K562 (cell line): ENCODE data around the gene ZRANB1. TPM values are rescaled to one million over a fixed set of nuclear protein-coding genes. Genes with fewer than 3 reads are reported as not detected.

Experiments used
- ATAC-seq: fragments of 200-7000 bp; cut with Tn5 transposase; 3 replicates; pipeline ENCODE4 v1.9.1; 2020; ENCODE audit warnings: moderate library complexity
- BruUV-seq: library from RNA; stranded (reverse); fragments of 400-500 nt; replicated peaks from 2 replicates; lab custom pipeline; 2021; lab: Mats Ljungman, UMichigan
- CTCF ChIA-PET: fragments of 300-600 bp; formaldehyde crosslinking; extraction: SDS; loops from one replicate; lab custom pipeline; 2021; ENCODE audit warnings: low intra/inter-chr PET ratio; lab: Yijun Ruan, JAX
- POLR2A ChIA-PET: fragments of 300-600, 350-650 bp; sonication (Branson Sonifier 250); formaldehyde crosslinking; extraction: SDS; loops from one replicate; lab custom pipeline; 2021; ENCODE audit warnings: antibody characterized with exemption, inconsistent platforms; lab: Yijun Ruan, JAX
- DNase-seq, 4 experiments: peaks; one replicate each; pipeline versions ENCODE4 v3.0.0 to v3.0.0-alpha.2; 2011 to 2018; ENCODE audit warnings: low spot score in 3 of 4, mixed read lengths in 3 of 4; ENCODE audit errors: extremely low read depth in 1 of 4
- FAIRE-seq: peaks from 2 replicates; lab custom pipeline; 2011; peaks lifted over from hg19 to GRCh38; lab: Jason Lieb, UNC
- H2AFZ ChIP-seq: 2 replicates; pipeline ENCODE4 v1.6.0; 2011; ENCODE audit warnings: low read depth, low read length, control low read depth, inconsistent platforms
- H3K27ac ChIP-seq: fragments of 200-600 bp; 3 replicates; pipeline ENCODE4 v1.8.0; 2011; ENCODE audit warnings: low read depth, mild to moderate bottlenecking, control low read depth, inconsistent platforms, low read length, moderate library complexity, mixed read lengths; ENCODE audit errors: extremely low read depth
- H3K27me3 ChIP-seq, 2 experiments: fragments of 300-600 bp in 1 of 2; 2 replicates in 1 of 2; 3 replicates in 1 of 2; pipeline versions ENCODE4 v1.6.0 to v1.8.0; 2011; ENCODE audit warnings: inconsistent platforms in 2 of 2, low read length in 2 of 2, mild to moderate bottlenecking in 1 of 2, mixed read lengths in 1 of 2, moderate library complexity in 1 of 2; ENCODE audit not compliant: control insufficient read depth in 2 of 2, insufficient read depth in 2 of 2
- H3K36me3 ChIP-seq: fragments of 300-600 bp; 3 replicates; pipeline ENCODE4 v1.8.0; 2011; ENCODE audit warnings: mild to moderate bottlenecking, low read length, inconsistent platforms; ENCODE audit not compliant: control insufficient read depth, insufficient read depth
- H3K4me1 ChIP-seq, 2 experiments: fragments of 200-600 bp in 1 of 2; replicated peaks in 1 of 2; 2 replicates in 1 of 2; 3 replicates in 1 of 2; pipeline versions ENCODE4 v1.5.1 to v1.8.0; 2011; ENCODE audit warnings: inconsistent platforms in 2 of 2, low read length in 2 of 2, mild to moderate bottlenecking in 1 of 2, mixed read lengths in 1 of 2, moderate library complexity in 1 of 2; ENCODE audit not compliant: control insufficient read depth in 2 of 2, insufficient read depth in 2 of 2
- H3K4me2 ChIP-seq: 2 replicates; pipeline ENCODE4 v1.6.1; 2011; ENCODE audit warnings: low read length, control low read depth, inconsistent platforms, mixed read lengths; ENCODE audit not compliant: insufficient read depth
- H3K4me3 ChIP-seq: fragments of 200-600 bp; sonication (generic), shearing (Covaris generic); 2 replicates; pipeline ENCODE4 v1.5.1; 2016; ENCODE audit warnings: control low read depth, inconsistent platforms
- H3K79me2 ChIP-seq: fragments of 200-600 bp; 3 replicates; pipeline ENCODE4 v1.8.0; 2011; ENCODE audit warnings: low read length, inconsistent platforms; ENCODE audit not compliant: control insufficient read depth, insufficient read depth
- H3K9ac ChIP-seq, 2 experiments: 2 replicates each; pipeline versions ENCODE4 v1.6.0 to v1.6.1; 2011; ENCODE audit warnings: low read depth in 2 of 2, low read length in 2 of 2, control low read depth in 1 of 2, inconsistent platforms in 1 of 2, mild to moderate bottlenecking in 1 of 2, mixed read lengths in 1 of 2; ENCODE audit not compliant: insufficient read depth in 1 of 2
- H3K9me1 ChIP-seq: one replicate; pipeline ENCODE4 v1.6.0; 2011; ENCODE audit warnings: inconsistent platforms, mild to moderate bottlenecking, low read length, moderate library complexity; ENCODE audit not compliant: control insufficient read depth, insufficient read depth
- H3K9me3 ChIP-seq: replicated peaks from 2 replicates; pipeline ENCODE4 v1.5.1; 2011; ENCODE audit warnings: low read depth, low read length, inconsistent platforms; ENCODE audit not compliant: control insufficient read depth, insufficient read depth
- H4K20me1 ChIP-seq: replicated peaks from 2 replicates; pipeline ENCODE4 v1.6.1; 2011; ENCODE audit warnings: low read length, inconsistent platforms, mixed read lengths; ENCODE audit not compliant: control insufficient read depth, insufficient read depth
- E2F6 ChIP-seq, 2 experiments: IDR thresholded peaks; 2 replicates each; pipeline ENCODE4 v1.6.1; 2011; ENCODE audit warnings: borderline replicate concordance in 1 of 2, control low read depth in 1 of 2, low read depth in 1 of 2, low read length in 1 of 2, mild to moderate bottlenecking in 1 of 2, mixed read lengths in 1 of 2, moderate library complexity in 1 of 2; ENCODE audit not compliant: insufficient read depth in 1 of 2, insufficient read length in 1 of 2, poor library complexity in 1 of 2, severe bottlenecking in 1 of 2; ENCODE audit errors: extremely low read depth in 1 of 2
- ZNF57 ChIP-seq: fragments of 450-650 bp; formaldehyde crosslinking; IDR thresholded peaks from 2 replicates; pipeline ENCODE4 v1.4.0; 2020; ENCODE audit warnings: mild to moderate bottlenecking, moderate library complexity
- WGBS: fragments of 100-300 bp; shearing (Covaris generic); methylation state at CpG from one replicate; pipeline ENCODE4 v1.1.6; 2016; ENCODE audit warnings: low coverage, mixed read lengths; ENCODE audit not compliant: insufficient coverage; ENCODE audit errors: missing lambda C conversion rate; 5-methylcytosine and 5-hydroxymethylcytosine counted together
- in situ Hi-C: fragments of 300-500 bp; cut with MboI; formaldehyde crosslinking; loops from 4 replicates; pipeline ENCODE4 v1.15.0; 2018; ENCODE audit warnings: inconsistent platforms, mixed read lengths
- intact Hi-C: fragments of 100-400 bp; cut with micrococcal nuclease; formaldehyde crosslinking; loops from 2 replicates; pipeline ENCODE4 v1.14.2; 2022
- polyA plus RNA-seq, 8 experiments: library from polyadenylated mRNA; depleted of rRNA in 4 of 8; stranded (reverse) in 5 of 8; unstranded in 3 of 8; fragments of >200 nt; fragmentation: Nextera tagmentation in 2 of 8; fragmentation: Illumina TruSeq in 1 of 8; extraction: Ambion mirVana in 2 of 8; extraction: Trizol in 1 of 8; gene quantifications; 2 replicates each; pipeline versions ENCODE4 v1.2.1 to v1.2.3, GENCODE V29; 2011 to 2014; ENCODE audit warnings: inconsistent platforms in 1 of 8, missing spikeins in 1 of 8
- total RNA-seq, 7 experiments: library from RNA; depleted of rRNA in 6 of 7; stranded (reverse); fragments of >200 nt in 6 of 7; fragmentation: Illumina TruSeq in 2 of 7; extraction: Trizol in 2 of 7; gene quantifications; 2 replicates each; pipeline versions ENCODE4 v1.2.1 to v1.2.3, GENCODE V29; 2011 to 2021; ENCODE audit warnings: low replicate concordance in 1 of 7
- TF ChIP-seq, protein P1 (sequence below): IDR thresholded peaks from 3 replicates; pipeline ENCODE4 v1.6.1; 2011; ENCODE audit warnings: borderline replicate concordance, mild to moderate bottlenecking, moderate library complexity; ENCODE audit not compliant: insufficient read length; ENCODE audit errors: extremely low read depth
- TF ChIP-seq, protein P2 (sequence below): sonication (generic); formaldehyde crosslinking; IDR thresholded peaks from 2 replicates; pipeline ENCODE4 v1.8.0; 2022; ENCODE audit warnings: mild to moderate bottlenecking, missing genetic modification reagents

ZRANB1 gene
- total and polyA plus RNA-seq, 9 of the 15 experiments (the other 6 are each of a cell fraction or from before 2014, with no cell fraction given), result 0.07 to 1.1 (median 0.64) TPM

GRCh38 chr10:125023862-125024496, 82.1 kb downstream of the ZRANB1 start:
- Histone ChIP-seq H3K4me2 (no peak overlapping the region), H3K4me1 (no peaks in the 10 kb centered on the region), H3K27ac (no peak overlapping the region), H2AFZ (no peak overlapping the region), H3K79me2 (no peaks in the 10 kb centered on the region), H3K9me3 (no peaks in the 10 kb centered on the region), H4K20me1 (no peaks in the 10 kb centered on the region), H3K9ac (no peak overlapping the region), H3K36me3 (no peaks in the 10 kb centered on the region), H3K4me3 (no peak overlapping the region), H3K9me1 (no peaks in the 10 kb centered on the region), H3K27me3 (no peaks in the 10 kb centered on the region)
- DNase-seq, result no peak
- no peak for FAIRE-seq
- no CpG with 5 or more reads among the region's 26 CpGs for WGBS
- ATAC-seq, result no peak
- intact Hi-C loops (no loop called here), in situ Hi-C loops (no loop called here)
- ChIA-PET POLR2A (no interaction called here), CTCF (no interaction called here)
- TF ChIP-seq, protein P1, sequence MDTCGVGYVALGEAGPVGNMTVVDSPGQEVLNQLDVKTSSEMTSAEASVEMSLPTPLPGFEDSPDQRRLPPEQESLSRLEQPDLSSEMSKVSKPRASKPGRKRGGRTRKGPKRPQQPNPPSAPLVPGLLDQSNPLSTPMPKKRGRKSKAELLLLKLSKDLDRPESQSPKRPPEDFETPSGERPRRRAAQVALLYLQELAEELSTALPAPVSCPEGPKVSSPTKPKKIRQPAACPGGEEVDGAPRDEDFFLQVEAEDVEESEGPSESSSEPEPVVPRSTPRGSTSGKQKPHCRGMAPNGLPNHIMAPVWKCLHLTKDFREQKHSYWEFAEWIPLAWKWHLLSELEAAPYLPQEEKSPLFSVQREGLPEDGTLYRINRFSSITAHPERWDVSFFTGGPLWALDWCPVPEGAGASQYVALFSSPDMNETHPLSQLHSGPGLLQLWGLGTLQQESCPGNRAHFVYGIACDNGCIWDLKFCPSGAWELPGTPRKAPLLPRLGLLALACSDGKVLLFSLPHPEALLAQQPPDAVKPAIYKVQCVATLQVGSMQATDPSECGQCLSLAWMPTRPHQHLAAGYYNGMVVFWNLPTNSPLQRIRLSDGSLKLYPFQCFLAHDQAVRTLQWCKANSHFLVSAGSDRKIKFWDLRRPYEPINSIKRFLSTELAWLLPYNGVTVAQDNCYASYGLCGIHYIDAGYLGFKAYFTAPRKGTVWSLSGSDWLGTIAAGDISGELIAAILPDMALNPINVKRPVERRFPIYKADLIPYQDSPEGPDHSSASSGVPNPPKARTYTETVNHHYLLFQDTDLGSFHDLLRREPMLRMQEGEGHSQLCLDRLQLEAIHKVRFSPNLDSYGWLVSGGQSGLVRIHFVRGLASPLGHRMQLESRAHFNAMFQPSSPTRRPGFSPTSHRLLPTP, result no peak
- no peak for TF ChIP-seq ZNF57 (CRISPR knock-in tag)
- TF ChIP-seq, protein P2, sequence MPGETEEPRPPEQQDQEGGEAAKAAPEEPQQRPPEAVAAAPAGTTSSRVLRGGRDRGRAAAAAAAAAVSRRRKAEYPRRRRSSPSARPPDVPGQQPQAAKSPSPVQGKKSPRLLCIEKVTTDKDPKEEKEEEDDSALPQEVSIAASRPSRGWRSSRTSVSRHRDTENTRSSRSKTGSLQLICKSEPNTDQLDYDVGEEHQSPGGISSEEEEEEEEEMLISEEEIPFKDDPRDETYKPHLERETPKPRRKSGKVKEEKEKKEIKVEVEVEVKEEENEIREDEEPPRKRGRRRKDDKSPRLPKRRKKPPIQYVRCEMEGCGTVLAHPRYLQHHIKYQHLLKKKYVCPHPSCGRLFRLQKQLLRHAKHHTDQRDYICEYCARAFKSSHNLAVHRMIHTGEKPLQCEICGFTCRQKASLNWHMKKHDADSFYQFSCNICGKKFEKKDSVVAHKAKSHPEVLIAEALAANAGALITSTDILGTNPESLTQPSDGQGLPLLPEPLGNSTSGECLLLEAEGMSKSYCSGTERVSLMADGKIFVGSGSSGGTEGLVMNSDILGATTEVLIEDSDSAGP, result no peak
- TF ChIP-seq E2F6 (IDR thresholded peaks at IDR 0.05; ENCODE audit: borderline replicate concordance in 1 of 2, extremely low read depth in 1 of 2, insufficient read depth in 1 of 2, insufficient read length in 1 of 2, low read depth in 1 of 2, low read length in 1 of 2, poor library complexity in 1 of 2, severe bottlenecking in 1 of 2), result no peak
- BruUV-seq, result no TSS peak
